ENCODE results near the gene AFAP1L1.
A peak's percentile ranks its signal among the peaks of the same experiment; 100 is the strongest.

Gene AFAP1L1

DNA sequence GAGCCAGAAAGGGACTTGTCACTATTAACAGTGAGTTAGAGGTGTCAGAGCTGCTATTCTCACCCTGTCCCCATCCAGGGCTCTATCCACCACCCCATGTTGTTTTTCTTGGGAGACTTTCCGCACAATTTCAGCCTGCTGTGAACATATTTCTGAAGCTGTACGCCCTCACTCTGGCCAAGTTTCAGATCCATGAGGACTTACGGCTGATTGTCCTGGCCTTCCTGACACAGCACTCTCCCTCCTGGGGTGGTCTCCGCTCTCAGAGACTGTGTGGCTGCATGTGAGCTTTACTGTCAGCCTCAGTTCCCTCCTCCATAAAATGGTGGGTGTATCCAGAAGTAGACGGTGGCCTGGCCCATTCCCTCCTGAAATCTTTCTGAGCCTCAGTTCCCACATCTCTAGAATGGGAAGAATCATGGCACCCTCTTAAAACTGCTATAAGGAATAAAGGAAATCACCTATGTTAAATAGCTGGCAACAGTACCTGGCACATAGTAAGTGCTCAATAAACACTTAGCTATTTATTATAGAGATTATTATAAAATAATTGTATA is 108.2 kb downstream of the AFAP1L1 start:
- H3K27me3 ChIP-seq (ENCODE audit: insufficient read depth, low read depth): no peaks in the 10 kb centered on the region
- no peak overlapping the region for H3K4me3 ChIP-seq (IDR thresholded peaks at IDR 0.05; ENCODE audit: insufficient read depth, low read depth, low read length)
- no peak overlapping the region for H3K9ac ChIP-seq
- H2AFZ ChIP-seq (ENCODE audit: low read depth): no peak overlapping the region
- no peak overlapping the region for H3K4me2 ChIP-seq
- H3K27ac ChIP-seq: no peak overlapping the region
- H3K4me1 ChIP-seq (ENCODE audit: low read depth, poor library complexity, severe bottlenecking): no peaks in the 10 kb centered on the region
- TF ChIP-seq CTCF (conservative IDR thresholded peaks at IDR 0.05; ENCODE audit: low read depth, low read length): no peak
- H4K20me1 ChIP-seq (ENCODE audit: insufficient read depth): no peaks in the 10 kb centered on the region
- H3K79me2 ChIP-seq (ENCODE audit: insufficient read depth, low read depth): no peaks in the 10 kb centered on the region
- no peaks in the 10 kb centered on the region for H3K36me3 ChIP-seq (ENCODE audit: insufficient read depth)

GRCh38 chr5:149380466-149381121 is 108.9 kb downstream of the AFAP1L1 start:
- no peak overlapping the region for H2AFZ ChIP-seq (ENCODE audit: low read depth)
- TF ChIP-seq CTCF (conservative IDR thresholded peaks at IDR 0.05; ENCODE audit: low read depth, low read length): no peak
- H3K9ac ChIP-seq: no peak overlapping the region

GRCh38 chr5:149381261-149381985 is 109.8 kb downstream of the AFAP1L1 start:
- H3K4me2 ChIP-seq: no peak overlapping the region
- H3K27ac ChIP-seq: no peak overlapping the region
- no peak overlapping the region for H3K4me3 ChIP-seq (IDR thresholded peaks at IDR 0.05; ENCODE audit: insufficient read depth, low read depth, low read length)
- no peak; the same call in 1 of the 2 replicates for TF ChIP-seq CTCF (conservative IDR thresholded peaks at IDR 0.05; ENCODE audit: low read depth, low read length)
- H3K9ac ChIP-seq: no peak overlapping the region
- H3K27me3 ChIP-seq (ENCODE audit: insufficient read depth, low read depth): no peaks in the 10 kb centered on the region
- H4K20me1 ChIP-seq (ENCODE audit: insufficient read depth): no peaks in the 10 kb centered on the region
- H3K4me1 ChIP-seq (ENCODE audit: low read depth, poor library complexity, severe bottlenecking): no peaks in the 10 kb centered on the region
- H3K36me3 ChIP-seq (ENCODE audit: insufficient read depth): no peaks in the 10 kb centered on the region
- no peaks in the 10 kb centered on the region for H3K79me2 ChIP-seq (ENCODE audit: insufficient read depth, low read depth)
- H2AFZ ChIP-seq (ENCODE audit: low read depth): peak overlapping the region; percentile 47; the same call in 1 of the 2 replicates

More at GRCh38 chr5:149380466-149381121, 108.9 kb downstream of the AFAP1L1 start:
- Histone ChIP-seq H3K4me3 (IDR thresholded peaks at IDR 0.05; ENCODE audit: insufficient read depth, low read depth, low read length) (no peak overlapping the region), H3K4me2 (no peak overlapping the region), H3K27me3 (ENCODE audit: insufficient read depth, low read depth) (no peaks in the 10 kb centered on the region), H4K20me1 (ENCODE audit: insufficient read depth) (no peaks in the 10 kb centered on the region), H3K79me2 (ENCODE audit: insufficient read depth, low read depth) (no peaks in the 10 kb centered on the region), H3K36me3 (ENCODE audit: insufficient read depth) (no peaks in the 10 kb centered on the region), H3K4me1 (ENCODE audit: low read depth, poor library complexity, severe bottlenecking) (no peaks in the 10 kb centered on the region), H3K27ac (no peak overlapping the region)

DNA sequence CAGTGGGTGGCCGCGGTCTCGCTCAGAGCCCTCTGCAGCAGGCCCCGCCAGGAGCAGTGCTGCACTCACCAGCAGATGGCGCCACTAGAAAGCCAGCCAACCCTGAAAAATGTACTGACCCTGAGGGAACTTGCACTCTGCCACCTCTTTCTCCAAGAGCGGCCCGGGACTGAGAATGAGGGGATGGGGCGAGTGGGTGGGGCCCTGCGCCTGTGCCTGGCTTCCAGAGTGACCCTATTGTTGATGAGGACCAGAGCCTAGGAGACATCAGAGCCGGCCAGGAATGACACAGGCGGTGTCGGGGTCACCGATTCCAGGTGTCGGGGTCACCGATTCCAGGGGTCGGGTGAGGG is 110.3 kb downstream of the AFAP1L1 start:
- Histone ChIP-seq H3K4me3 (IDR thresholded peaks at IDR 0.05; ENCODE audit: insufficient read depth, low read depth, low read length) (no peak overlapping the region), H3K27me3 (ENCODE audit: insufficient read depth, low read depth) (no peaks in the 10 kb centered on the region), H3K79me2 (ENCODE audit: insufficient read depth, low read depth) (no peaks in the 10 kb centered on the region), H2AFZ (ENCODE audit: low read depth) (peak overlapping the region; percentile 47; the same call in 1 of the 2 replicates), H3K4me1 (ENCODE audit: low read depth, poor library complexity, severe bottlenecking) (no peaks in the 10 kb centered on the region), H3K4me2 (no peak overlapping the region), H3K36me3 (ENCODE audit: insufficient read depth) (no peaks in the 10 kb centered on the region), H3K27ac (no peak overlapping the region), H4K20me1 (ENCODE audit: insufficient read depth) (no peaks in the 10 kb centered on the region), H3K9ac (no peak overlapping the region)
- peak; percentile 72; the same call in 1 of the 2 replicates for TF ChIP-seq CTCF (conservative IDR thresholded peaks at IDR 0.05; ENCODE audit: low read depth, low read length)
